SK-MEL-5 (cell line): ENCODE measurements around the gene MAJIN. TPM values are rescaled to one million over a fixed set of nuclear protein-coding genes. Genes with fewer than 3 reads are reported as not detected.
A peak's percentile ranks its signal among the peaks of the same experiment; 100 is the strongest.

Experiments used
- DNase-seq: peaks from one replicate; pipeline ENCODE4 v3.0.0-alpha.2; 2016; ENCODE audit warnings: low read depth, low spot score
- in situ Hi-C: cut with HindIII; loops from 2 replicates; pipeline ENCODE4 v1.10.0; 2016; ENCODE audit warnings: low sequenced_read_pairs, high pct_unique_total_duplicates, low pct_unique_long_range_greater_than_20kb
- total RNA-seq: library from RNA; depleted of rRNA; stranded (reverse); fragments of >200 nt; shearing (Covaris generic); gene quantifications from 2 replicates; pipeline ENCODE4 v1.2.3, GENCODE V29; 2014

MAJIN gene
- total RNA-seq, 1 experiment from 2014 or later: not detected

DNA sequence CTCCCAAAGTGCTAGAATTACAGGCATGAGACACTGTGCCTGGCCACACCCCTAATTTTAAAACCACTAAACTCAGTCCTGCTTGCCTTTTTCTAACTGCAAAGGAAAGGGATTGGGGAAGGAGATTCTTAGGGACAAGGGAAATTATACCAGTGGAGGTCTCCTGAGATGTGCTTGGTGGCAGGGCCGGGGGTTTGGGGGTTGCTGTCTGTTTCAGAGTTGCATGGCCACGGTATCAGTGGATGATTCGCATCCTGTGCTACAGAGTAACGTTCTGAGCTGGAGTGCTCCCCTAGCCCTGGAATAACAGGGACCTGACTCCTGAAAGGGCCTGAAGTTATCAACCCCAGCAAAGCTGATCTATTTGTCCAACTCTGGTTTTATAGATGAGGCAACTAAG, 35.4 kb downstream of the MAJIN start:
- in situ Hi-C loops: no loop called here
- DNase-seq: no peak

GRCh38 chr11:64935359-64936081, 36.4 kb downstream of the MAJIN start, which contains the start of gene GPHA2:
Gene GPHA2 (minus strand): TSS chr11:64935893. CDS start chr11:64935460, 433 bp downstream.
- in situ Hi-C loops: no loop called here
- no peak for DNase-seq

GRCh38 chr11:64934682-64935358, 37.1 kb downstream of the MAJIN start:
- DNase-seq: no peak
- in situ Hi-C loops: no loop called here

DNA sequence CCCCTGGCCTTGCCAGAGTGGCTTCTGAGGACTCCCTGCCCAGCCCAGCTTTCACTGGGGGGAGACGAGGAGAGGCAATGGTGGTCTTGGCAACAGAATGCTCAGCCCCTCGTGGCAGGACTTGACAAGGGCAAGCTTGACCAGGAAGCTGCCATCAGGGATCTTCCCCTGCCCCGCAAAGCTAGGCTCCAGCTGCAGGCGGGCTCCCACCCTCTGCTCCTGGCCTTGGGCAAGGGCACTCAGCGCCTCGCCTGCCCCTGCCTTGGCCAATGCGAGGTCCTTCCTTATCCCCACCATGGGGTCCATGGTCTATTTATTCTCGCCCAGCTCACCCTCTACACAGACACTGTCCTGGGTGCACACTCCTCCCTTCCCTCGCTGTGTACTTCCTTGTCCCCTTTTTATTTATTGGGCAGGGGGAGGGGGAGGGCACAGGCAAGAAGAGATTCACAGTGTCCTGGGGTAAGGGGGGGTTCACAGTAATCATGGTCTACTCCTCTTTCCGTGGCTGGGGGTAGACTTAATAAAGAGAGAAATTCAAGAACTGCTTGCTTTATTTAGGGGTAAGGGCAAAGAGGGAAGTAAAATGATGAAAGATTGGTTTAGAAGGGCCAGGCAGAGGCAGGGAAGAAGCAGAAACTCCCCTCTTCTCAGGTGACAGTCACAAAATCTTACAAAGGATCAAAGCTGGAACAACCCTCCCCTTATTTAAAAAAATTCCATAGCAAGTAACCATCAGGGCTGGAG, 37.8 kb downstream of the MAJIN start:
- in situ Hi-C loops: no loop called here
- no peak for DNase-seq

DNA sequence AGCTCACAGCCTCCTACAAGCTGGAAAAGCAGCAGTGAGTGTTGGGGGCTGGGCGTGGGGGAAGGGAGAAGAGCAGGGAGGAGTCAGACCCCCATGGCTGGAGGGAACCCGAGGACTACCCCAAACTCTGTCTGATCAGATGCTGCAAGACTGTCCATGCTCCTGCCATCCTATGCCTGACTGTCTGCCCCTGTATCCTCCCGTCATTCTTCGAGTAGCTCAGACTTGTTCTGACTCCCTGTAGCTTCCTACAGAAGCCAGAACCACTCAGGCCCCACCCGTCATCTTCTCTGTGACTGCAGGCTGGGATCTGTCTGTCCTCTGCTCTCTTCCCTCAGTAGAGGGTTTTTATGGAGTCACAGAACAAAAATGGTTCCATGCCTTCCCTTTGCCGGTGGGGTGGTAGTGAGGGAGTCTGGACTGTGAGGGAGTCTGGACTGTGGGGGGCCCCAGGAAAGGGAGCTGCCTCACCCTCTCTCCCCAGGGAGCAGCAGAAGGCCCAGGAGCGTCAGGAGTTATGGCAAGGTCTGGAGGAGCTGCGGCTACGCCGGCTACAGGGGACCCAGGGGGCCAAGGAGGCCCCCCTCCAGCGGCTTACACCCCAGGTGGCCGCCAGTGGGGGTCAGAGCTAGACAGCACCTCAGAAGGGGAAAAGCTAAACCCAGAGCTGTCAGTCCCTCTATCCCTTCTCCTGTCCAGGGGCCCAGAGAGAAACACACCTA, 38.5 kb downstream of the MAJIN start:
- in situ Hi-C loops: no loop called here

DNA sequence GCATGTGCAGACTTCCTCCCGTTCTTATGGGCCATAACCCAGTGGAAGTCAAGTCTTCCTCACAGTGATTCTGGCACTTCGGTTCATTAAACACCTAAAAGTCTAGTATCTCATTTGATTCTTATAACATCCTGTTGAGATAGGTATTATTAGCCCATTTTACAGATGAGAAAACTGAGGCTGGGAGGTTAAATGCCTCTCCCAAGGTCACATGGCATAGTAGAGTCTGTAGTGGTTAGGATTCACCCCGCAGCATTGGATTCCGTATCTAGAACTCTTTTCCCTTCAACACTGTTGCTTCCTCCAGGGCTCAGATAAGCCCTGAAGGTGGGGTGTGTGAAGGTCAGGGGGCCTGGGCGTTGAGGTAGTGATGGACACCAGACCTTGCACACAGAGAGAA, 39.6 kb downstream of the MAJIN start:
- in situ Hi-C loops: no loop called here

More for the DNA sequence above, 38.5 kb downstream of the MAJIN start:
- DNase-seq: no peak

GRCh38 chr11:64931290-64931689, 40.6 kb downstream of the MAJIN start:
- in situ Hi-C loops: no loop called here
- DNase-seq: no peak

More for the DNA sequence above, 39.6 kb downstream of the MAJIN start:
- DNase-seq: no peak

DNA sequence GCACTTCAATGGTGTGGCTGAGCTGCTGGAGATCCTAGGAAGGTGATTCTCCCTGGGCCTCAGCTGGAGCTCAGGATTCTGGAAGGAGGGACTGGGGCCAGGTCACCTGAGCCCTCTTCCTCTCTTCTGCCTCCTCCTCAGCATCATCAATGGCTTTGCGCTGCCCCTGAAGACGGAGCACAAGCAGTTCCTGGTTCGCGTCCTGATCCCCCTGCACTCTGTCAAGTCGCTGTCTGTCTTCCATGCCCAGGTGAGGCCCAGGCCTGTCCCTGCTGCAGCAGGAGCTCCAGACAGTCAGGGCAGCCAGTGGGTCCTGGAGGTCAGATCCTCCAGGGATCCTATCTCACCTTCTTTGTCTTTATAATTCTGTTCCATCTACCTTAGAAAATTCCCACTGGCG, 41.6 kb downstream of the MAJIN start:
- in situ Hi-C loops: no loop called here
- no peak for DNase-seq

- DNase-seq: no peak
- in situ Hi-C loops: no loop called here
These were observed 42.3 kb downstream of the MAJIN start for GRCh38 chr11:64929625-64930024.

GRCh38 chr11:64928957-64929356, 43.0 kb downstream of the MAJIN start:
- DNase-seq: no peak
- in situ Hi-C loops: no loop called here

DNA sequence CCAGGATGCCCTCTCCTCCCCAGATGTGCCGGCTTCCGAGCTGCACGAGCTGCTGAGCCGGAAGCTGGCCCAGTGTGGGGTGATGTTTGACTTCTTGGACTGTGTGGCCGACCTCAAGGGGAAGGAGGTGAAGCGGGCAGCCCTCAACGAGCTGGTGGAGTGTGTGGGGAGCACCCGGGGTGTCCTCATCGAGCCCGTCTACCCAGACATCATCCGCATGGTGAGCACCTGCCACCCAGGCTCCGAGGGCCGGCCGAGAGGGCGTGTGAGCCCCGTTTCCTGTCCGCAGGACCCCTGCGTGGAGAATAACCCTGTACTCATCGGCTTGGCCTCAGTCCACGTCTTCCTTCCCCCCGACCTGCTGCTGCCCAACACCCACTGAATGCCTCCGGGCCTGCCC, 45.2 kb downstream of the MAJIN start:
- DNase-seq: no peak
- in situ Hi-C loops: no loop called here

DNA sequence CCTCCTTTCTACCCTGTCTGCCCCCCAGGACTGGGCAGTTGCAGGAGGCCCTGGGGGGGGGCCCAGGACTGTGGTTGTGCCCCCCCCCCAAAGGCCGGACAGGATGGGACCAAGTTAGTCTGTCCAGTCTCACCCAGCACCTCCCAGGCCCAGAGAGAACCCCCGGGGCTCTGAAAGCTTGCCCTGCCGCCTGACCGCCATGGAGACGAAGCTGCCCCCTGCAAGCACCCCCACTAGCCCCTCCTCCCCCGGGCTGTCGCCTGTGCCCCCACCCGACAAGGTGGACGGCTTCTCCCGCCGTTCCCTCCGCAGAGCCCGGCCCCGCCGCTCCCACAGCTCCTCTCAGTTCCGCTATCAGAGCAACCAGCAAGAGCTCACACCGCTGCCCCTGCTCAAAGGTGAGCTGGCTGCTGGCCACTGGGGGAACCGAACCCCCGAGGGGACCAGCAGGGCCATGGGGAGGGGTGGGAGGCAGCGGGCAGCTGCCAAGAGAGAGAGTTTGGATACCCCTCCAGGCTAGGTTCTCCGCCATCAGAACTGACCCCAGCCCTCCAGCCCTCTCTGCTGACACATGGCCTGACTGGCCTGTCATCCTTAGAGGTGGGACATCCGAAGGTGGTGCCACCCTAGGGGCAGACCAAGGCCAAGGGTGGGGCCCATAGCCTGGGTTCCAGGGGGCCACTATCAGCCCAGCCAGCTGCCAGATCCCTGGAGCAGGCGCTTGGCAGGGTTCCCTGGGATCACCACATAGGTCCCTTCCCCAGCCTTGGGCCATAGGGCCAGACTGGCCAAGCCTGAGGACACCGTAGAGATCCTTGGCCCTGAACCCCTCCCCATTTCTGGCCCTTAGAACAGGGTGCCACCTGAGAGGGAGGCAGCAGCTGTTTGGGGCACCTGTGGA, 46.1 kb downstream of the MAJIN start:
- in situ Hi-C loops: no loop called here
- DNase-seq: no peak

GRCh38 chr11:64924910-64925284, 47.0 kb downstream of the MAJIN start:
- DNase-seq: no peak
- in situ Hi-C loops: no loop called here

- in situ Hi-C loops: no loop called here
- DNase-seq: peak; percentile 91
These were observed 47.7 kb downstream of the MAJIN start, which contains the start of gene PPP2R5B for GRCh38 chr11:64923944-64924909. Gene PPP2R5B (plus strand): TSS chr11:64924689. CDS start chr11:64925735, 1,046 bp downstream.

DNA sequence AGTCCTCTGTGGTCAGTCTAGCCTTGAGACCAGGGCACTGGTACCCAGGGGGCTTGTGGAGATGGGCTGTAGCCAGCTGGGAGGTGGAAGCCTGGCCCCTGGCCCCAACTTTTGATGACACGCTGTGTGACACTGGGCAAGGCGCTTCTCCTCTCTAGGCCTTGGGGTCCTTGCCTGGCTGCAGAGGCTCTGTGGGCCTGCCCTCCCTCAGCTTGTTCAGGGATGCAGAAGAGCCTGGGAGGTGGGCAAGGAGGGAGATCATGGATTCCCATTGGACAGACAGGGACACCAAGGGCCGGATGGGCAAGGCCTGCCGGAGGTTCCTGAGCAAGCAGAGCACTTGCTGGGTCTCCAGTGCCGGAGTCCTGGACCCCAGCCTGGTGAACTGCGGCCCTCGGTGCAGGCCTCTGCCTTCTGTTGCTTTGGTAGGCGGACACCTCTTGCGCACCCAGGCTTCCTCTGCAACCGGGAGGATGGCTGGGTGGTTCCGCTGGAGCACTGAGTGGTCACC, 48.7 kb downstream of the MAJIN start:
- in situ Hi-C loops: no loop called here
- DNase-seq: no peak

DNA sequence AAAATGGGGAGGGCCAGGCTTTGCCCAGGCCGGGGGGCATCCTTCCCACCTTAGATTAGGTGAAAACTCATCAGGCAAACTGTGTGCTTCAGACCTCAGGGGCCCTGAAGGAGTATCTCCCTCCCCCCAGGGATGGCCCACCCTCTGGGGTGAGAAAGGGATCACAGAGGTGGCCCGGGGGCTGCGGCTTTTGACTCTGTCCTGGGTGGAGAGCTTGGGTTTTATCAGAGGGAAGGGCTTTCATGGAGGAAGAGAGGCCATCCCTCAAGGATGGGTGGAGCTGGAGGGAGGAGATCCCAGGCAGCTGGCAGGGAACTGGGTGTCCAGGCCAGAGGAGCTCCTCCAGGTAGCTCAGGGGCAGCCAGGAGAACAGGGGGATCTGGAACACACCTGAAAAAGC, 50.5 kb downstream of the MAJIN start:
- in situ Hi-C loops: no loop called here
- DNase-seq: no peak
